ENCODE data around the gene ARHGAP40.

GRCh38 chr20:38612751-38613515 is 11.3 kb downstream of the ARHGAP40 start:
- TF ChIP-seq YY1 (IDR thresholded peaks at IDR 0.05; ENCODE audit: insufficient read depth, insufficient read length) (no peak), ZNF274 (IDR thresholded peaks at IDR 0.05; ENCODE audit: low read depth, low read length) (no peak), SUZ12 (IDR thresholded peaks at IDR 0.05; ENCODE audit: extremely low read depth, insufficient read depth, insufficient read length) (no peak)
